IPS-18a (cell line): ENCODE results near the gene DNAH3.
"Not testable (repeated sequence)": the region's sequence is repeated elsewhere in the genome, so short reads cannot be mapped to it uniquely, and the experiment has no call there.

Source experiments
- H3K27ac ChIP-seq: one replicate; pipeline ENCODE4 v1.5.1; 2013; ENCODE audit warnings: low read length
- H3K27me3 ChIP-seq: one replicate; pipeline ENCODE4 v1.6.1; 2013; ENCODE audit warnings: mild to moderate bottlenecking, low read length; ENCODE audit not compliant: control insufficient read depth, insufficient read depth
- H3K36me3 ChIP-seq: one replicate; pipeline ENCODE4 v1.6.1; 2013; ENCODE audit warnings: low read depth, low read length; ENCODE audit not compliant: control insufficient read depth
- H3K4me1 ChIP-seq: one replicate; pipeline ENCODE4 v1.6.1; 2013; ENCODE audit warnings: low read depth, low read length; ENCODE audit not compliant: control insufficient read depth
- H3K4me3 ChIP-seq: one replicate; pipeline ENCODE4 v1.5.1; 2013; ENCODE audit warnings: low read length
- H3K9ac ChIP-seq: one replicate; pipeline ENCODE4 v1.6.1; 2013; ENCODE audit warnings: mild to moderate bottlenecking, low read length, moderate library complexity
- H3K9me3 ChIP-seq: one replicate; pipeline ENCODE4 v1.6.1; 2013; ENCODE audit warnings: low read depth, low read length; ENCODE audit not compliant: control insufficient read depth

DNAH3 gene

DNA sequence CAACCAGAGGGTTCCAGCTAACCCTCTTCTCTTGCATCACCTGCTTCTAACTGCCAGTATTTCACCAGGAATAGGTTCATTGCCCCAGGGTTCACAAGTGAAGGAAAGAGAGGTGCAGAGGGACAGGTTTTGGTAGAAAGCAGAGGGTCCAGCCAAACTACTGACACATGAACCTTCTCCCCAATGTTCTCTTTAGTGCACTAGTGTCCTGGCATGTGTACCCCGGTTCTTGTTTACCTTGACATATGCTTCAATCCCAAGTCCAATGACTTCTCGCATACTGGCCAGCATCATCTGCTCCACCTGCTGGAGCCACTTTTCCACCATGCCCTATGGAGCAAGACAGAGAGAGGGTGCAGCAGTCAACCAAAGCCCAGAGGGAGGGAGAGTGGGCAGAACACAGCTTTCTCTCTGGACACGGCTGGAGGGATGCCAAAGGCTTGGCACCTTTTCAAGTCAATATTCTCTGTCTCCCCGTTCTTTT, 90.6 kb downstream of the DNAH3 start:
- H3K4me1 ChIP-seq = no peaks in the 10 kb centered on the region
- no peaks in the 10 kb centered on the region for H3K27me3 ChIP-seq
- no peak overlapping the region for H3K9ac ChIP-seq
- H3K36me3 ChIP-seq = no peaks in the 10 kb centered on the region
- H3K27ac ChIP-seq = no peak overlapping the region
- no peak overlapping the region for H3K4me3 ChIP-seq
- no peaks in the 10 kb centered on the region for H3K9me3 ChIP-seq

DNA sequence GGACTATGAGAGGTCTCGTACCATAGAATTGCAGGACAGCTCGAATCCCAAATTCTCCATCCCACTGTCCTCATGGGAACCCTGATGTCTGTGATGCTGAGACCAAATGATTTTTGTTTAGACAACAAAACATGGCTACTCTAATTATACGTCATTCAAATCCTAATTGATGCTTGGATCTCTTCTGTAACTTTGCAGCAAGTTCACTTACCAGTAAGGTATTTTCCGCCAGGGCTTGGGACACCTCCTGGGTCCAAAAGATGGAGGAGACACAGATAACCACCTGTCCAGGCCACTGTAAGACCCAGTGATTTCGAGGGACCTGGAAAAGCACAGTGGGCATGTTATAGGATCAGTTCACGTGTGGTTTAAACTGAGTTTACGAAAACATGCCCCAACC, 92.8 kb downstream of the DNAH3 start:
- no peaks in the 10 kb centered on the region for H3K27me3 ChIP-seq
- H3K9me3 ChIP-seq = no peaks in the 10 kb centered on the region
- H3K4me1 ChIP-seq = no peaks in the 10 kb centered on the region

DNA sequence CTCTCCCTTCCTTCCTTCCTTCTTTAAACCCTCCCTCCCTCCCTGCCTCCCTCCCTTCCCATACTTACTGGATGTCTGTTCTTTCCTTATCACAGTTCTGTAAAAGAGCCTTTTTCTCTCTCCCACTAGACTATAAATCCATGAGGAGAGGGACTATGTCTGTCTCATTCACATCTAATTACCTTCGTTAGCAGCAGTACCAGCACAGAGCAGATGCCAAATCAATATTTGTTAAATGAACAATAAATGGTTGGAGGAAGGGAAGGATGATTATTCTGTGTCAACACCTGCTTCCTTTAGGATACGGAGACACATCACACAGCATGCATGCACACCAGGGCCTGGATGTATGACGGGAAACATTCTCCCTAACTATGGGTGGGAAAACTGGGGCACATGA, 94.2 kb downstream of the DNAH3 start:
- H3K4me1 ChIP-seq = no peaks in the 10 kb centered on the region
- no peak overlapping the region for H3K27ac ChIP-seq
- H3K9me3 ChIP-seq = no peaks in the 10 kb centered on the region
- no peaks in the 10 kb centered on the region for H3K27me3 ChIP-seq
- no peaks in the 10 kb centered on the region for H3K36me3 ChIP-seq
- H3K4me3 ChIP-seq = no peak overlapping the region
- H3K9ac ChIP-seq = no peak overlapping the region

More for the DNA sequence above, 92.8 kb downstream of the DNAH3 start:
- H3K36me3 ChIP-seq = no peaks in the 10 kb centered on the region
- no peak overlapping the region for H3K9ac ChIP-seq
- H3K4me3 ChIP-seq = no peak overlapping the region
- no peak overlapping the region for H3K27ac ChIP-seq

DNA sequence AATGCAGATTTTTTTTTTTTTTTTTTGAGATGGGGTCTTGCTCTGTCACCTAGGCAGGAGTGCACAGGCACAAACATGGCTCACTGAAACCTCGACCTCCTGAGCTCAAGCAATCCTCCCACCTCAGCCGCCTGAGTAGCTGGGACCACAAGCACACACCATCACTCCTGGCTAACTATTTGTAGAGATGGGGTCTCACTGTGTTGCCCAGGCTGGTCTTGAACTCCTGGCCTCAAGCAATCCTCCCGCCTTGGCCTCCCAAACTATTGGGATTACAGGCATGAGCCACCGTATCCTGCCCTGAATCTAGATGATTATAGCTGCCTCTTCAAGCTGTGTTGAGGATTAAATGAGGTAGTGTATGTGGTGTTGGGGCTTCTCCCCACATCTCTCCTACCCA, 94.9 kb downstream of the DNAH3 start:
- not testable (repeated sequence) for H3K9ac ChIP-seq, H3K9me3 ChIP-seq, H3K4me1 ChIP-seq, H3K27me3 ChIP-seq, H3K27ac ChIP-seq, H3K36me3 ChIP-seq, H3K4me3 ChIP-seq

DNA sequence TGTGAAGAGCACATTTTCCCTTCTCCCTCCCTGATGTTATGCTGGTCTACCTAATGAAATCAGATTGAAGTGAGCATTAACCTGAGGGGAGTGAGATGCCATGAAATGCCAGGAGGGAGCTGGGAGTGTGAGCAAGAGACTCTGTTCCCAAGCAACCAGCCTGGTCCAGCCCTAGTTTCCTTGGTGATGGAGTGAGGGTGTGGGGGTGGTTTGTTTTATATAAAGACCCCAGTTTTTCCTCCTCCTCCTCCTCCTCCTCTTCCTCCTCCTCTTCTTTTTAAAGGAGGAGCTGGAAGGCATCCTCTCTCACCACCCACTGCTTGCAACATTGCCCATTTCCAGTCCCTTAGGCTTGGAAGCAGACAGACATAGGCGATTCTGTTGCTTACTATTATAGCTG, 97.1 kb downstream of the DNAH3 start:
- Histone ChIP-seq H3K36me3 (no peaks in the 10 kb centered on the region), H3K4me1 (no peaks in the 10 kb centered on the region), H3K27me3 (no peaks in the 10 kb centered on the region)

DNA sequence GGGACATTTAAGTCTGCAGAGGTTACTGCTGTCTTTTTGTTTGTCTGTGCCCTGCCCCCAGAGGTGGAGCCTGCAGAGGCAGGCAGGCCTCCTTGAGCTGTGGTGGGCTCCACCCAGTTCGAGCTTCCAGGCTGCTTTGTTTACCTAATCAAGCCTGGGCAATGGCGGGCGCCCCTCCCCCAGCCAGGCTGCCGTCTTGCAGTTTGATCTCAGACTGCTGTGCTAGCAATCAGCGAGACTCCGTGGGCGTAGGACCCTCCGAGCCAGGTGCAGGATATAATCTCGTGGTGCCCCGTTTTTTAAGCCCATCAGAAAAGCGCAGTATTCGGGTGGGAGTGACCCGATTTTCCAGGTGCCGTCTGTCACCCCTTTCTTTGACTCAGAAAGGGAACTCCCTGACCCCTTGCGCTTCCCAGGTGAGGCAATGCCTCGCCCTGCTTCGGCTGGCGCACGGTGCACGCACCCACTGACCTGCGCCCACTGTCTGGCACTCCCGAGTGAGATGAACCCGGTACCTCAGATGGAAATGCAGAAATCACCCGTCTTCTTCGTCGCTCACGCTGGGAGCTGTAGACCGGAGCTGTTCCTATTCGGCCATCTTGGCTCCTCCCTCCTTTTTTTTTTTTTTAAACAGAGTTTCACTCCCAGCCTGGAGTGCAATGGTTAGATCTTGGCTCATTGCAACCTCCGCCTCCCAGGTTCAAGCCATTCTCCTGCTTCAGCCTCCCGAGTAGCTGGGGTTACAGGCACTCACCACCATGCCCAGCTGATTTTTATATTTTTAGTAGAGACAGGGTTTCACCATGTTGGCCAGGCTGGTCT, 102.3 kb downstream of the DNAH3 start:
- H3K9me3 ChIP-seq, H3K4me1 ChIP-seq, H3K27ac ChIP-seq, H3K36me3 ChIP-seq, H3K9ac ChIP-seq, H3K4me3 ChIP-seq, H3K27me3 ChIP-seq: not testable (repeated sequence)

More for the DNA sequence above, 97.1 kb downstream of the DNAH3 start:
- no peak overlapping the region for H3K9ac ChIP-seq
- H3K9me3 ChIP-seq = no peaks in the 10 kb centered on the region
- no peak overlapping the region for H3K27ac ChIP-seq
- H3K4me3 ChIP-seq = no peak overlapping the region

DNA sequence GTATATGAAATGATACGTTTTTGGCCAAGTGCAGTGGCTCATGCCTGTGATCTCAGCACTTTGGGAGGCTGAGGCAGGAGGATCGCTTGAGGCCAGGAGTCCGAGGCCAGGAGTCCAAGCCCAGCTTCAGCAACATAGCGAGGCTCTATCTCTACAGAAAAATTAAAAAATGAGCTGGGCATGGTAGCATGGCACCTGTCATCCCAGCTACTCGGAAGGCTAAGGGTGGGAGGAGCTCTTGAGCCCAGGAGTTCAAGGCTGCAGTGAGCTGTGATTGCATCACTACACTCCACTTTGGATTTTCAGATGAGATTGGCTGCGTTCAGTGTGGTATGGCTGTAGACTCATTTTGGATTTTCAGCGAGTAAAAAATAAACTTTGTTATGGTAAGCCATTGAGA, 112.4 kb downstream of the DNAH3 start:
- Histone ChIP-seq H3K9me3 (no peaks in the 10 kb centered on the region), H3K36me3 (no peaks in the 10 kb centered on the region), H3K4me1 (no peaks in the 10 kb centered on the region), H3K27me3 (no peaks in the 10 kb centered on the region), H3K27ac (no peak overlapping the region), H3K9ac (no peak overlapping the region), H3K4me3 (no peak overlapping the region)

DNA sequence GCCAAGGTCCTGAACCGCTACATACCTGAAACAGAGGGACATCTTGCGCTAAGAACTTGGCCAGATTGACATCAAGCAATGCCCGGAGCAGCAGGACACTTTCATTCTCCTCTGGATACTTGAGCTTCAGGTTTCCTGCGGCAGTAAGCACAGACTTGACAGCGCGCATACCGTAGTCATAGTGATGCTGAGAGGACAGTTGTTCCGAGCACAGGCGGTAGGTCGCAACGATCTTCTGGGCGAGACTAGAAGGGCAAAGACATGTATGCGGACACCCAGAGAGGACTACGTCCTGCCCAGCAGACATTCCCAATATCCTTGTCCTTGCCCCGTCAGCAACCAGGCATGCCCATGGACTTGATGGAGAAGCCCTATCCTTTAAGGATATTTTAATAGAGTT, 112.9 kb downstream of the DNAH3 start:
- H3K4me3 ChIP-seq = no peak overlapping the region
- no peak overlapping the region for H3K9ac ChIP-seq
- H3K27me3 ChIP-seq = no peaks in the 10 kb centered on the region
- H3K27ac ChIP-seq = no peak overlapping the region
- H3K9me3 ChIP-seq = no peaks in the 10 kb centered on the region
- no peaks in the 10 kb centered on the region for H3K36me3 ChIP-seq
- H3K4me1 ChIP-seq = no peaks in the 10 kb centered on the region

DNA sequence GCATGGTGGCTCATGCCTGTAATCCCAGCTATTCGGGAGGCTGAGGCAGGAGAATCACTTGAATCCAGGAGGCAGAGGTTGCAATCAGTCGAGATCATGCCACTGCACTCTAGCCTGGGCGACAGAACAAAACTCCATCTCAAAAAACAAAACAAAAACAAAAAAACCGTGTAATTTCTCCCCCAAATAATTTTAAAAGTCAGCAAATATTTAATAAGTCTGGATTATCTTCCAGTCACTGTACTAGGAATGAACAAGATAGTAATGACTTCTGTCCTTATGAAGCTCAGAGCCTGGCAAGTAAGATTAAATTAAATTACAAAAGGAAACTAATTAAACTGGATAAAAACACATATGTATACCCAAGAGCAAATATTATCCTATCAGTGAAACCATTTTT, 113.5 kb downstream of the DNAH3 start:
- Histone ChIP-seq H3K4me3 (no peak overlapping the region), H3K36me3 (no peaks in the 10 kb centered on the region), H3K9me3 (no peaks in the 10 kb centered on the region), H3K27me3 (no peaks in the 10 kb centered on the region), H3K4me1 (no peaks in the 10 kb centered on the region), H3K9ac (no peak overlapping the region), H3K27ac (no peak overlapping the region)

DNA sequence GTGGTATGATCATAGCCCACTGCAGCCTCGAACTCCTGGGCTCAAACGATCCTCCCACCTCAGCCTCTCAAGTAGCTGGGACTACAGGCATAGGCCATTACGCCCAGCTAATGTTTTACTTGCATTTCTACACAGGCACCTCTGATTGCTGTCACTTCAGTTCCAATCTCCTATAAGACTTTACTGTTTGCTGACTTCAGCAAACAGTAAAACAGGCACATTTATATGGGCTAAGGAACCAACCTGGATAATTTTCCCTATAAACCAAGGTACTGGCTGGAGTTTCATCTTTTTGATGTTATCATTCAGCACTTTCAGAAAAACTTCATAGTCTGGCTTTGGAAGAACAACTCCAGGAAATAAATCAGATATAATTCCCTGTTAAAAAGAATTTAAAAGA, 114.2 kb downstream of the DNAH3 start:
- no peak overlapping the region for H3K9ac ChIP-seq
- H3K4me3 ChIP-seq = no peak overlapping the region
- no peaks in the 10 kb centered on the region for H3K9me3 ChIP-seq
- no peak overlapping the region for H3K27ac ChIP-seq
- no peaks in the 10 kb centered on the region for H3K4me1 ChIP-seq
- H3K27me3 ChIP-seq = no peaks in the 10 kb centered on the region
- H3K36me3 ChIP-seq = no peaks in the 10 kb centered on the region

DNA sequence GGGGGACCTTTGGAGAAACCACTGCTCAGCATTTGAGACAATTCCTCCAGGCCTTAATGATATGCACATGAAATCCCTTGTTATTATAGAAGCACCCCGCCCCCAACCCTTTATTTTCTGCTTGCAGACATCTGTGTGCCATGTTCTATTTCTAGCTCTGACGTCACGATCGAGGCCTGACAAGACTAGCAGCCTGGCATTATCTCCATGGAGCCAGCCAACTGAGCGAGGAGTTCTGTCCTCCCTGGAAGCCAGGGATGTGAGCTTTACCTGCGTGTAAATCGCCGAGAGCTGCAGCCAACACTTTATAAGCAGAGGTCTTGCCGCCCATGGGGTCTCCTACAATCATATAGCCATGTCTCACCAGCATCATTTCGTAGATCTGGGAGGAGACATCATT, 116.9 kb downstream of the DNAH3 start:
- Histone ChIP-seq H3K36me3 (no peaks in the 10 kb centered on the region), H3K9ac (no peak overlapping the region), H3K4me3 (no peak overlapping the region), H3K27me3 (no peaks in the 10 kb centered on the region), H3K27ac (no peak overlapping the region), H3K4me1 (no peaks in the 10 kb centered on the region), H3K9me3 (no peaks in the 10 kb centered on the region)

DNA sequence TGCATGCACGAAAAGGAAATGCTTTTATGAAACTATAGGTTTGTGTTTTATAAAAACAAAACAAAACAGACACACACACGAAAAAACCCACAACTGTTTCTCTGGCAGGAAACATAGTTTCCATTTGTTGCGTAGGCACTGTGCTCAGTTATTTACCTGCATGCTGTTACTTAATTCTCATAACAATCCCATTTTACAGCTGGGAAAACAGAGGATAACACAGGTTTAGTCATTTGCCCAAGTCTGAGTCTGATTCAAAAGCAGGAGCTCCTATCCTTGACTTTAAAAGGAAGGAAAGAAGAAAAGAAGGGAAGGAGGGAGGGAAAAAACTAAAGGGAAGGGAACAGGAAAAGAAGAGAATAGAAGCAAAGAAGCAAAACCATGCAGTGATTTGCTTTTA, 117.4 kb downstream of the DNAH3 start:
- Histone ChIP-seq H3K27ac (no peak overlapping the region), H3K4me3 (no peak overlapping the region), H3K4me1 (no peaks in the 10 kb centered on the region), H3K9ac (no peak overlapping the region), H3K9me3 (no peaks in the 10 kb centered on the region), H3K36me3 (no peaks in the 10 kb centered on the region), H3K27me3 (no peaks in the 10 kb centered on the region)
